Mammary epithelial cell (primary cell): ENCODE results near the gene PKD1.

Experiments
- EZH2 ChIP-seq: IDR thresholded peaks from 2 replicates; pipeline ENCODE4 v1.6.1; 2012; ENCODE audit warnings: low read length, inconsistent platforms, borderline replicate concordance
- TF ChIP-seq, protein P1 (sequence below), 2 donors: IDR thresholded peaks in 1 of 2; conservative IDR thresholded peaks in 1 of 2; 2 replicates each; pipeline ENCODE4 v1.5.1; 2011 to 2012; ENCODE audit warnings: inconsistent platforms in 2 of 2, low read length in 2 of 2, mild to moderate bottlenecking in 2 of 2, control low read depth in 1 of 2, low read depth in 1 of 2; ENCODE audit not compliant: insufficient read depth in 1 of 2; ENCODE audit errors: extremely low read depth in 1 of 2

DNA sequence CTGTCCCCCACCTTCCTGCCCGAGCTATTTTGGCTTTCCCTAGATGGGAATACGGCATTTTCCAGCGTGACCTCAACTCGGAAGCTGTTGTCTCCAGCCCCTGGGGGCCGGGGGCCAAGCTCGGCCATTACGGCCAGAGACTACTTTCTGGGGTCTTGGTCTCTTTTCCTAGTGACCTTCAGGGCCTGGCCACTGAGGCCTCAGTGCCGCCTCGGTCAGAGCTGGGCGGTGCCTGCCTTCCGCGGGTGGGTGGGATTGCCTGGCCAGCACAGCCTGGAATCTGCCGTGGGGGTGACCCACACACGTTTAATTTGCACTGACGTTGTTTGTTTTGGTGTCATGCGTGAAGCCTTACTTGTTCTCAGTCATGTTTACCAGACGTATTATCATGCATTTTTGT, 58.7 kb downstream of the PKD1 start:
- TF ChIP-seq, protein P1, sequence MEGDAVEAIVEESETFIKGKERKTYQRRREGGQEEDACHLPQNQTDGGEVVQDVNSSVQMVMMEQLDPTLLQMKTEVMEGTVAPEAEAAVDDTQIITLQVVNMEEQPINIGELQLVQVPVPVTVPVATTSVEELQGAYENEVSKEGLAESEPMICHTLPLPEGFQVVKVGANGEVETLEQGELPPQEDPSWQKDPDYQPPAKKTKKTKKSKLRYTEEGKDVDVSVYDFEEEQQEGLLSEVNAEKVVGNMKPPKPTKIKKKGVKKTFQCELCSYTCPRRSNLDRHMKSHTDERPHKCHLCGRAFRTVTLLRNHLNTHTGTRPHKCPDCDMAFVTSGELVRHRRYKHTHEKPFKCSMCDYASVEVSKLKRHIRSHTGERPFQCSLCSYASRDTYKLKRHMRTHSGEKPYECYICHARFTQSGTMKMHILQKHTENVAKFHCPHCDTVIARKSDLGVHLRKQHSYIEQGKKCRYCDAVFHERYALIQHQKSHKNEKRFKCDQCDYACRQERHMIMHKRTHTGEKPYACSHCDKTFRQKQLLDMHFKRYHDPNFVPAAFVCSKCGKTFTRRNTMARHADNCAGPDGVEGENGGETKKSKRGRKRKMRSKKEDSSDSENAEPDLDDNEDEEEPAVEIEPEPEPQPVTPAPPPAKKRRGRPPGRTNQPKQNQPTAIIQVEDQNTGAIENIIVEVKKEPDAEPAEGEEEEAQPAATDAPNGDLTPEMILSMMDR (conservative IDR thresholded peaks at IDR 0.05 in 1 of 2, IDR thresholded peaks at IDR 0.05 in 1 of 2; ENCODE audit: extremely low read depth in 1 of 2, insufficient read depth in 1 of 2, low read depth in 1 of 2, low read length in 2 of 2): no peak
- no peak for TF ChIP-seq EZH2
